ENCODE results near the gene POTEB2.
"Not testable (repeated sequence)": the region's sequence is repeated elsewhere in the genome, so short reads cannot be mapped to it uniquely, and the experiment has no call there.

POTEB2 gene

GRCh38 chr15:20866214-20866613 is at the start of gene POTEB2:
Gene POTEB2 (minus strand): TSS chr15:20866314. CDS start chr15:20866281, 33 bp downstream.
- not testable (repeated sequence) for DNase-seq (ENCODE audit: low spot score)

- not testable (repeated sequence) for DNase-seq (ENCODE audit: low spot score)
Observed at GRCh38 chr15:20879916-20880315, 13.8 kb upstream of the POTEB2 start.

GRCh38 chr15:20878464-20878863 is 12.3 kb upstream of the POTEB2 start:
- not testable (repeated sequence) for DNase-seq (ENCODE audit: low spot score)

GRCh38 chr15:20877819-20878218 is 11.7 kb upstream of the POTEB2 start:
- not testable (repeated sequence) for DNase-seq (ENCODE audit: low spot score)

Data from kidney tubule cell (primary cell).